OCI-LY3 (cell line): Measurements from ENCODE around the gene SCNN1A.
"Not testable (repeated sequence)": the region's sequence is repeated elsewhere in the genome, so short reads cannot be mapped to it uniquely, and the experiment has no call there.

Experiments used
- H2AFZ ChIP-seq: fragments of 200-600, 300-600 bp; shearing (Covaris generic); 2 replicates; pipeline ENCODE4 v1.6.0; 2014; ENCODE audit warnings: antibody characterized with exemption, low read depth, low read length
- H3K27ac ChIP-seq: fragments of 200-600, 300-600 bp; sonication (generic); 2 replicates; pipeline ENCODE4 v1.5.1; 2014; ENCODE audit warnings: mild to moderate bottlenecking, low read length, moderate library complexity, mixed read lengths
- H3K27me3 ChIP-seq: fragments of 200-600, 300-600 bp; sonication (generic); 2 replicates; pipeline ENCODE4 v1.6.1; 2014; ENCODE audit warnings: low read depth, low read length, mixed read lengths
- H3K36me3 ChIP-seq: fragments of 200-600, 300-600 bp; sonication (generic); replicated peaks from 2 replicates; pipeline ENCODE3; 2014; ENCODE audit warnings: low read depth, low read length, mixed read lengths
- H3K4me1 ChIP-seq: fragments of 300-600, 200-600 bp; sonication (generic); 2 replicates; pipeline ENCODE4 v1.6.1; 2014; ENCODE audit warnings: low read length, mixed read lengths
- H3K4me2 ChIP-seq: fragments of 200-600, 300-600 bp; sonication (generic); 2 replicates; pipeline ENCODE4 v1.6.1; 2014; ENCODE audit warnings: low read length, mixed read lengths
- H3K4me3 ChIP-seq: fragments of 300-600, 200-600 bp; sonication (generic); 2 replicates; pipeline ENCODE4 v1.5.1; 2014; ENCODE audit warnings: antibody characterized with exemption, mild to moderate bottlenecking, low read length, moderate library complexity
- H3K79me2 ChIP-seq: fragments of 300-600, 200-600 bp; shearing (Covaris generic); 2 replicates; pipeline ENCODE4 v1.6.1; 2014; ENCODE audit warnings: mild to moderate bottlenecking, low read length, mixed read lengths
- H3K9ac ChIP-seq: fragments of 300-600, 200-600 bp; shearing (Covaris generic); 2 replicates; pipeline ENCODE4 v1.6.0; 2014; ENCODE audit warnings: mild to moderate bottlenecking, low read length, moderate library complexity
- H3K9me3 ChIP-seq: fragments of 200-600, 300-600 bp; shearing (Covaris generic); 2 replicates; pipeline ENCODE4 v1.6.1; 2014; ENCODE audit warnings: low read length, mixed read lengths; ENCODE audit not compliant: insufficient read depth
- H4K20me1 ChIP-seq: fragments of 200-600, 300-600 bp; sonication (generic); 2 replicates; pipeline ENCODE4 v1.6.1; 2016; ENCODE audit warnings: low read length, mixed read lengths; ENCODE audit not compliant: insufficient read depth
- EZH2phosphoT487 ChIP-seq: fragments of 200-600 bp; shearing (Covaris generic); IDR thresholded peaks from 2 replicates; pipeline ENCODE4 v1.6.1; 2018; ENCODE audit warnings: antibody characterized with exemption, mixed run types, low read depth
- TF ChIP-seq, protein P1 (sequence below): fragments of 200-600, 300-600 bp; sonication (generic); IDR thresholded peaks from 2 replicates; pipeline ENCODE4 v1.5.1; 2014; ENCODE audit warnings: antibody characterized with exemption, low read length, low read depth

SCNN1A gene

DNA sequence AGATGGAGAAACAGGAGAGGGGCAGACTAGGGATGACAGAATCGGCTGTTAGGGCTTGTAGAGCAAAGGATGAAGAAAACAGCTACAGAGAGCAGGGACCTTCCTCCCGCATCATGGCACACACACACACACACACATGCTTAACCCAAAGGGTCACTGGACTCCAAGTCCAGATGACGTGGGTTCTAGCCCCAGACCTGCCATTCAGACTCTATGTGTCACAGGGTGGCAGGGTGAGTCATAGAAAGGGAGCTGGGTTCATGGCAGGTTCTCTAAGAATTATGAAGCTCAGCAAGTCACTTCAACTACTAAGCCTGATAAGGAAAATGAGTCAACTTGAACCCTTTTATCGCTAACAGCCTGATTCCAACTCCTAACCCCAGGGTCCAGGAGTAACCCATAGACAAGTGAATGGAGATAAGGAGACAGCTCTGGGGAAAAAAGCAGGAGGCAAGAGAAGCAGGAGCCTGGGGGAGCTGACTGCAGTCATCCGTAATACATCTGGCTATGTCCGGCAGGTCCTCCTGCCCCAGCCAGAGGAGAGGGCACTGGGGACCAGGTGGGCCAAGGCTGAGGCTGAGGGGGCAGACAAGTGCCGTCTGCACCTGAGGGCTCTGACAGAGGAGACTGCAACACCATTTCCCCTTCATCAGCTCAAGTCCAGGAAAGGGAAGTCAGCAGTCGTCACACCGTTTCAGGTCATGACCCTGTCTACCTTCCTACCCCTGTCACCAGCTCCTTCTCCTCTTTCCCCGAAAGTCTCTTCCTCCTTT is 29.9 kb downstream of the SCNN1A start:
- no peaks in the 10 kb centered on the region for H3K36me3 ChIP-seq
- no peaks in the 10 kb centered on the region for H4K20me1 ChIP-seq
- no peak overlapping the region for H3K4me2 ChIP-seq
- TF ChIP-seq, protein P1, sequence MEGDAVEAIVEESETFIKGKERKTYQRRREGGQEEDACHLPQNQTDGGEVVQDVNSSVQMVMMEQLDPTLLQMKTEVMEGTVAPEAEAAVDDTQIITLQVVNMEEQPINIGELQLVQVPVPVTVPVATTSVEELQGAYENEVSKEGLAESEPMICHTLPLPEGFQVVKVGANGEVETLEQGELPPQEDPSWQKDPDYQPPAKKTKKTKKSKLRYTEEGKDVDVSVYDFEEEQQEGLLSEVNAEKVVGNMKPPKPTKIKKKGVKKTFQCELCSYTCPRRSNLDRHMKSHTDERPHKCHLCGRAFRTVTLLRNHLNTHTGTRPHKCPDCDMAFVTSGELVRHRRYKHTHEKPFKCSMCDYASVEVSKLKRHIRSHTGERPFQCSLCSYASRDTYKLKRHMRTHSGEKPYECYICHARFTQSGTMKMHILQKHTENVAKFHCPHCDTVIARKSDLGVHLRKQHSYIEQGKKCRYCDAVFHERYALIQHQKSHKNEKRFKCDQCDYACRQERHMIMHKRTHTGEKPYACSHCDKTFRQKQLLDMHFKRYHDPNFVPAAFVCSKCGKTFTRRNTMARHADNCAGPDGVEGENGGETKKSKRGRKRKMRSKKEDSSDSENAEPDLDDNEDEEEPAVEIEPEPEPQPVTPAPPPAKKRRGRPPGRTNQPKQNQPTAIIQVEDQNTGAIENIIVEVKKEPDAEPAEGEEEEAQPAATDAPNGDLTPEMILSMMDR, result no peak
- TF ChIP-seq EZH2phosphoT487, result no peak
- H3K9ac ChIP-seq, result no peak overlapping the region
- H3K27ac ChIP-seq, result no peak overlapping the region
- no peak overlapping the region for H2AFZ ChIP-seq
- peaks cover 46% of the 10 kb centered on the region for H3K27me3 ChIP-seq
- no peak overlapping the region for H3K4me3 ChIP-seq
- no peaks in the 10 kb centered on the region for H3K79me2 ChIP-seq
- H3K9me3 ChIP-seq, result no peaks in the 10 kb centered on the region
- H3K4me1 ChIP-seq, result no peaks in the 10 kb centered on the region

DNA sequence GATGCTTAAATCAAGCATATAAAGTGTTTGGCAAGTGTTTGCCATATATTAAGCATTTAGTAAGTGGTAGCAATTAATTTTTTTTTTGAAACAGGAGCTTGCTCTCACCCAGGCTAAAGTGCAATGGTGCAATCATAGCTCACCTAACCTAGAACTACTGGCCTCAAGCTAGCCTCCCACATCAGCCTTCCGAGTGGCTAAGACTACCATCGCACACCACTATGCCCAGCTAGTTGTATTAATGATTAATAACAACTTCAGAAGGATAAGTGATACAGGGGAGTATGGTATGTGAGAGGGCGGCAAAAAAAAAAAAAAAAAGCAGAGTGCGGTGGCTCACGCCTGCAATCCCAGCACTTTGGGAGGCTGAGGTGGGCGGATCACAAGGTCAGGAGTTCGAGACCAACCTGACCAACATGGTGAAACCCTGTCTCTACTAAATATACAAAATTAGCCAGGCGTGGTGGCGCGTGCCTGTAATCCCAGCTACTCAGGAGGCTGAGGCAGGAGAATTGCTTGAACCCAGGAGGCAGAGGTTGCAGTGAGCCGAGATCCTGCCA is 31.2 kb downstream of the SCNN1A start:
- H3K4me1 ChIP-seq, H3K4me2 ChIP-seq, H3K27ac ChIP-seq: not testable (repeated sequence)

DNA sequence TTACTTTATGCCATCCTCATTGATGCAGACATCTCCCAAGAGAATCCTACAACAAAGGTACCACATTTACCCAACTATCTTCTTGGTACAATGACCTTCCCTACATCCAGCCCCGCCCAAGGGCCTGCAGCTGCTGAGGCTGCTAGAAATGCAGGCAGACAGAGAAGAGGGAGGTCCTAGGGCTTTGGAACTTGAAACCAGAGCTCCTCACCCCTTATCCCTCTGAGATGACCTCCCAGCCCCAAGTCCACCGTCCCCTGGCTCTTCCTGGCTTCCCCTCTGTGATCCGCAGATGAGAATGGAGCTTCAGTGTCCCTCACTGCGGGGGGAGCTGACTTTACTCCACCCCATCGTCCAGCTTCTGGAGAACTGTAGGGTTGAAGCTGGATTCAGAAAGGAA is 31.8 kb downstream of the SCNN1A start:
- Histone ChIP-seq H3K4me3 (no peak overlapping the region), H3K79me2 (no peaks in the 10 kb centered on the region), H3K27ac (no peak overlapping the region), H3K4me1 (no peaks in the 10 kb centered on the region), H3K36me3 (no peaks in the 10 kb centered on the region), H3K9me3 (no peaks in the 10 kb centered on the region), H2AFZ (no peak overlapping the region), H4K20me1 (no peaks in the 10 kb centered on the region), H3K9ac (no peak overlapping the region), H3K27me3 (peaks cover 64% of the 10 kb centered on the region), H3K4me2 (no peak overlapping the region)
- no peak for TF ChIP-seq EZH2phosphoT487
- TF ChIP-seq, protein P1, result no peak

More for the DNA sequence above, 31.2 kb downstream of the SCNN1A start:
- H2AFZ ChIP-seq, H4K20me1 ChIP-seq, H3K4me3 ChIP-seq, H3K79me2 ChIP-seq, H3K36me3 ChIP-seq, H3K9ac ChIP-seq, H3K9me3 ChIP-seq: not testable (repeated sequence)
- peaks cover 59% of the 10 kb centered on the region for H3K27me3 ChIP-seq

DNA sequence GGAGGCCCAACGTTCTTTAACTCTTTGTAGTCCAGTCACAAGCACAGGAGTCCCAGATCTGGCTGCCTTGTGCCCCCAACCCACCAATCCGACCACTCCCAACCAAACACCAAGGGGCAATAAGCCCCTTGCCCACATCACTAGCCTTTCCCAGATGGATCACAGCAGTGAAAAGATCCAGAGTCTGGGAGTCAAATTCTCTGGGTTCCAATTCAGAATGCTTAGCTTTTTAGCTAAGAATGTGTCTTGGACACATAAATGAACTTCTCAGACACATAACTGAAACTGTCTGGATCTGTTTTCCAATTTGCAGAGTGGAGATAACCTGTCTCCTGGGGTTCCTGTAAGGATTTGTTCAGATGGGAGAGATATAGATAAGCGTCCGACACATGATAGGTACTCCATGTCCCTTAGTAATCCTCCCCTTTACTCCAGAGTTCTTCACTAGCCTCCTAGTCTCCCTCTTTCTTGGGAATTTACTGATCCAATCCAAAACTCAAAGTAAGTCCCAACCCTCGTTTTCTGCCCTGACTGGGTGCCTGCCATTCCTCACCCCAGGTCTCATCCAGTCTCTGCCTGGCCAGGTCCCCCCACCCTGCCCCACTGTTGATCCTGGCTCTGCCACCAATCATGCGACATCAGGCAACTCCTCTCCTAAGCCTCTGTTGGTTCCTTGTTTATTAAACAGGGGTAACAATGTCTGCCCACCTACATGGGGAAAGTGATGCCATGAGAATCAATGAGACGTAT is 33.0 kb downstream of the SCNN1A start:
- H3K27ac ChIP-seq, result no peak overlapping the region
- TF ChIP-seq, protein P1, result no peak
- TF ChIP-seq EZH2phosphoT487, result no peak
- no peak overlapping the region for H2AFZ ChIP-seq
- no peaks in the 10 kb centered on the region for H3K36me3 ChIP-seq
- H3K79me2 ChIP-seq, result no peaks in the 10 kb centered on the region
- H3K9me3 ChIP-seq, result no peaks in the 10 kb centered on the region
- no peaks in the 10 kb centered on the region for H3K4me1 ChIP-seq
- no peaks in the 10 kb centered on the region for H4K20me1 ChIP-seq
- no peak overlapping the region for H3K4me2 ChIP-seq
- no peak overlapping the region for H3K4me3 ChIP-seq
- no peak overlapping the region for H3K9ac ChIP-seq
- H3K27me3 ChIP-seq, result peaks cover 57% of the 10 kb centered on the region
